GM18909 (cell line): ENCODE data around the gene RABGEF1.
A peak's percentile ranks its signal among the peaks of the same experiment; 100 is the strongest.
"Not testable (repeated sequence)": the region's sequence is repeated elsewhere in the genome, so short reads cannot be mapped to it uniquely, and the experiment has no call there.

Source experiments
- ATAC-seq: cut with Tn5 transposase; IDR thresholded peaks from one replicate; pipeline ENCODE4 v1.9.1; 2021; ENCODE audit warnings: mild to moderate bottlenecking; ENCODE audit not compliant: unreplicated experiment, poor library complexity

RABGEF1 gene

DNA sequence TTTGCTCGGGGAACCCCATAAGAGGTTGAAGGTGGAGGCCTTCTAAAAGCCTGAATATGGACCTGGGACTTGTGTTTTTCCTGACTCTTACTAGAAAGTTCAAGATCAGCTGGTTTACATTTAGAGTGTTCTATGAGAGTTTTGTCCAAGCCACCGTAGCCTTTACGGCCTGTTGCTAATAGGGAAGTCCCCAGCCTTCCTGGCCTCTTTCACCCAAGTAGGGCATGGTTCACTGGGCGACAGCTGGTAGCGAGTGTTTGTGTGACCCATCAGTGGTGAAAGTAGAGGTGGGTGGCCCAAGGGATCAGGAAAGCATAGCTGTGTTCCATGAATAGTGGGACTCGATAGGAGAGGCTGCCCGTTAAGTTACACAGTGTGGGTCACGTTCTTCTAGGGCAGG lies 60.1 kb downstream of the RABGEF1 start:
- ATAC-seq = no peak

DNA sequence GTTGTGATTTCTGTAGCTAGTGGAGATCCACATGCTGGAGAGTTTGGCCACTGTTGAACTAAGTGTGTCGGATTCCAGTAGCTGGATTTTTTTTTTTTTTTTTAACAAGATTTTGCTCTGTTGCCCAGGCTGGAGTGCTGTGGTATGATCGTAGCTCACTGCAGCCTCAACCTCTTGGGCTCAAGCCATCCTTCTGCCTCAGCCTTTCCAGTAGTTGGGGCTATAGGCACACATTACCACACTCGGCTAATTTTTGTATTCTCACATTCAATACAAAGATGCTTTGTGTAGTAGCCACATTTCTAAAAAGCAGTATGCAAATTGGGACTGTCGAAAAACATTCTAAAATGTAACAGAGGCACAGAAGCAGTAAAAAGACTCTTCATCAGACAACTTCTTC lies 63.5 kb downstream of the RABGEF1 start:
- no peak for ATAC-seq

DNA sequence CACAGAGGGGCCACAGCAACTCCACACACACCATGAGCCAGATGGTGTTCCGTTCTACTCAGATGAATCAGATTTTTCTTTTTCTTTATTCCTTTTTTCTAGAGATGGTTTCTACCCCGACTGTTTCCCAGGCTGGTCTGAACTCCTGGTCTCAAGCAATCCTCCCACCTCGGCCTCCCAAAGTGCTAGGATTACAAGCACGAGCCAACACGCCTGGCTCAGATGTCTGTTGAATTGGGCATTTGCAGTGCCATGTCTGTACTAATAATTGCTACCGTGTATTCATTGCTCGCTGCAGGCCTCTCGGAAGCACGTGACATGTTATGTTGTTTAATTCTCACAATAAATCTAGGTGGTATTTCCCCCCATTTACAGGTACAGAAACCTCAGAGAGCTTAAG lies 67.2 kb downstream of the RABGEF1 start:
- no peak for ATAC-seq

DNA sequence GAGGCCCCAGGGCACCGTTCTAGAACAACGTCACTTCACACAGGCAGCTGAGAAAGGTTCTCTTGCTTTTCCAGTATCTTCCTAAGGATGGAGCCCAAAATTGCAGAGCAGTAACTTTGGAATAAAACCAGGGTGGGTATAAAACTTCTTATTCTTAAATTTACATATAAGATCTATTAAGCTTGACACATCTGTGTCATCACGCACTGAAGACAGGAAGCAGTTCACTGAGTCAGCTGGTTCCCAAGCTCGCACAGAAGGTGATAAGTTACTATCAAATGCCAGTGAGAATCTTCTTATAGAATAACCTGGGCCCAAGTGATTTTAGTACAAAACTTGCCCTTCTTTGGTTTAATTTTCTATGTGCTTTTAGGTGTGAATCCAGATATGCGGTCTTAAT lies 70.2 kb downstream of the RABGEF1 start:
- no peak for ATAC-seq

DNA sequence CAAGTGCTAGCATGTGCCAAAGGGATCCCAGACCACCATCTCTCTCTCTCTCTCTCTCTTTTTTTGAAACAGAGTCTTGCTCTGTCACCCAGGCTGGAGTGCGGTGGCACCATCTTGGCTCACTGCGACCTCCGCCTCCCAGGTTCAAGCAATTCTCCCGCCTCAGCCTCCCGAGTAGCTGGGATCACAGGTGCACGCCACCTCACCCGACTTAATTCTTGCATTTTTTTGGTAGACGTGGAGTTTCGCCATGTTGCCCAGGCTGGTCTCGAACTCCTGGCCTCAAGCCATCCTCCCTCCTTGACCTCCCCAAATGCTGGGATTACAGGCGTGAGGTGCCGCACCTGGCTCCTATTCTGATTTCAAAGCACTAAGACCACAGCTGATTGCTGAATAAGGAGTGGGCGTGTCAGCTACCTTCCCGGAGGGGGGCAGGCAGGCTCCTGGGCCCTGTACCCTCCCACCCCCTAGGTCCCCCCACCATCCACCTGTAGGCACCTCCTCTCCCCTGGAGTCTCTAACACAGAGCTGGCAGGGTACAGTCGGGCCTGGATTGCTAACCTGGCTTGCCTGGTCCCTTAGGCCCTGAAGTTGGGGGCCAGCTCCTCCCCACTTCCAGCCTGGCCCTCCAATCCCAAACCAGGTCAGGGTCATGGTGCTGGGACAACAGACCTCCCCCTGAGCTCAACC lies 74.8 kb downstream of the RABGEF1 start:
- not testable (repeated sequence) for ATAC-seq

DNA sequence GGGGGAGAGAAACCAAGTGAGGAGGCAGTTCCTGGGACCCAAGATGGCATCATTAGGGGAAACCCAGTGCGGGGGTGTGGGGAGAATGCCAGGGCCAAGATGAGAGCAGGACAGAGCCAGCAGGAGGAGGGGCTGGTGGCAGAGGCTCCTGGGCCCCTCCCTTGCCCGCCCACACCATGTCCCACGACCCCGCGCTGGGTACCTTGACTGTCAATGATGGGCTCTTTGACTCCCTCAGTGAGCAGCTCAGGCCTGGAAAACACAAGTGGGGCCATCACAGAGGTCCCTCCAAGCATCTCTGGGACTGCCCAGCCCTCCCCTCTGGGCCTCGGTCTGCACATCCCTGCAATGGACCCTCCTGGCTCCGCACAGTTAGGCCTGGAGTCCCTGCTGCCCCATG lies 75.4 kb downstream of the RABGEF1 start:
- ATAC-seq = no peak

DNA sequence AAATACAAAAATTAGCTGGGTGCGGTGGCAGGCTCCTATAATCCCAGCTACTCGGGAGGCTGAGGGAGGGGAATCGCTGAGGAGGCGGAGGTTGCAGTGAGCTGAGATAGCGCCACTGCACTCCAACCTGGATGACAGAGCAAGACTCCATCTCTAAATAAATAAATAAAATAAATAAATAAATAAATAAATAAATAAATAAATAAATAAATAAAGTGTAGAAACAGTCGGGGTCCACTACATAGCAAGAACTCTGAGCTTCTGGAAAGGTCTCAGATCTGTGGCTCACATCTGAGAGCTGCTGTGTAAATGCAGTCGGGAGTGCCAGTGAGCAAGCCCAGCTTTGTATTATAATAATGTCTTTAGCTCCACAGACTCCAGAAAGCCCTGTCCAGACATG lies 76.1 kb downstream of the RABGEF1 start:
- ATAC-seq = not testable (repeated sequence)

DNA sequence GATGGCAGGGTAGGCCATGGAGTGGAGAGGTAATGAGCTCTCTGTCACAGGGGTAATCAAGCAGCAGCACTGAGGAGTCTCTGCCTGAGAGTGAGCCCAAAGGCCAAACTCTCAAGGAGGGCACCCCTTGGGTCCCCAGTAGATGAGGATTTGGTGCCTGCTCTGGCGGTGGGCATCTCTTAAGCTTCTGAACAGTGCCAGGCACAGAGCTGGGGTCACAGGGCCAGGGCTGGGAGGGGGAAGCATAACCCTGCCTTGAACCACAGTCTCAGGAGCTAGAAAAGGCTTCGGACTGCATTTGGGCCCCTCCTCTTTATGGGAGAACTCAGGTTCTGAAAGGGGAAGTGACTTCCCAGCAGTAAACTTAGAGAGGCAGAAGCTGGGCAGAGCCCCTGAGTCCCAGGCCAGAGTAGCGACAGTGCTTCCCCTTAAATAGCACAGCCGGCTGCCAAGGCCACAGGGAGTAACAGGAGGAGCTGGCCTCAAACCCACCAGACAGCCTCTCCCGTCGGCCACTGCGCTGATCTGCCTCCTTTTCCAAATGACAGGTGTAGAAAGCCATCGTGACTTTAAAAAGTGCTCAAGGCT lies 76.8 kb downstream of the RABGEF1 start:
- ATAC-seq = not testable (repeated sequence)

DNA sequence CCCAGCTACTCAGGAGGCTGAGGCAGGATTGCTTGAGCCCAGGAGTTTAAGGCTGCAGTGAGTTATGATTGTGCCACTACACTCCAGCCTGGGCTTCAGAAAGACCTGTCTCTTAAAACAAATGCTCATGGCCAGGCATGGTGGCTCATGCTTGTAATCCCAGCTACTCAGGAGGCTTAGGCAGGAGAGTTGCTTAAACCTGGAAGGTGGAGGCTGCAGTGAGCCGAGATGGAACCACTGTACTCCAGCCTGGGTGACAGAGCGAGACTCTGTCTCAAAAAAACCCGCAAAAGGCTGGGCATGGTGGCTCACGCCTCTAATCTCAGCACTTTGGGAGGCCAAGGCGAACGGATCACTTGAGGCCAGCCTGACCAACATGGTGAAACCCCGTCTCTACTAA lies 77.4 kb downstream of the RABGEF1 start:
- ATAC-seq = not testable (repeated sequence)

DNA sequence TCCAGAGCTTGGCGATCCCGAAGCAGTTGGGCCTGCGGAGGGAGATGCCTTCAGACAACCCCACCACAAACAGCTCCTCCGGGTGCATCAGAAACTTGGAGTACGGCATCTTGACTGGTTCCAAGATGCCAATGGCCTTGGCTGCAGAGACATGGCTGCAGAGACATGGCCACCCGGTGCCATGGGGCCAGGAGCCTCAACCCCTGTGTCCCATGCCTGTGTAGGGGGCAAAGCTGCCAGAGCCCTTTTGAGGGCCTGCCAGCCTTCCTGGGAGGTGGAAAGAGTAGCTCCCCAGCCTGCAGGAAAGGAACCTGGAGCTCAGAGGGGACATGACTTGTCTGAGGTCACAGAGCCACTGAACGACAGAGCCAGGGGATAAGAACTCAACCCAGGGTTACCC lies 83.5 kb downstream of the RABGEF1 start:
- ATAC-seq = no peak

DNA sequence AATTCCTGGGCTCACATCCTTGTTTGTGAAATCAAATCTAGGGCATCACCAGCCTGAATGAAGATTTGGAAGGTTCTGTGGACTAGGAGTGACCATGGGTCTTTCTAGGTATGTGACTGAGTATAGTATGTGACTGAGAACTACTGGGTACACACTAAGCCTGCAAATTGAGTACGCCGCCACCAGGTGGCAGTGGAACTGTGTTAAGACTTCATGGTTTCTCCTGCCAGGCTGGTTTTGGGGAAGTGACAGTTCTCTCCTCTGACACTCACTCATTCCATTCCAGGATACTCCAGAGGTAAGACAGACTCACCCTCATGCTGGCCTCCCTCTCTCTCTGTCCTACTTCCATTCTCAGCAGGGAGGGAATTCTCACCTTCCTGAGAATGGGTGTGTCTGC lies 85.0 kb downstream of the RABGEF1 start:
- ATAC-seq = not testable (repeated sequence)

DNA sequence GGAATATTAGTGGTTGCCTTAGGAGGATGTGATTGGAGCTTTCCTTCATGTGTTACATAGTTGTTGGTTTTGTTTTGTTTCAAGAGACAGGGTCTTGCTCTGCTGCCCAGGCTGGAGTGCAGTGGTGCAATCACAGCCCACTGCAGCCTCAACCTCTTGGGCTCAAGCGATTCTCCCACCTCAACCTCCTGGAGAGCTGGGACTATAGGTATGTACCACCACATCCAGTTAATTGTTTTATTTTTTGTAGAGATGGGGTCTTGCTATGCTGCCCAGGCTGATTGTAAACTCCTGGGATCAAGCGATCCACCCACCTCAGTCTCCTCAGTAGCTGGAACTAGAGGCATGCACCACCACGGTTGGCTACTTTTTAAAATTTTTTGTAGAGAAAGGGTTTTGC lies 86.1 kb downstream of the RABGEF1 start:
- ATAC-seq = no peak

DNA sequence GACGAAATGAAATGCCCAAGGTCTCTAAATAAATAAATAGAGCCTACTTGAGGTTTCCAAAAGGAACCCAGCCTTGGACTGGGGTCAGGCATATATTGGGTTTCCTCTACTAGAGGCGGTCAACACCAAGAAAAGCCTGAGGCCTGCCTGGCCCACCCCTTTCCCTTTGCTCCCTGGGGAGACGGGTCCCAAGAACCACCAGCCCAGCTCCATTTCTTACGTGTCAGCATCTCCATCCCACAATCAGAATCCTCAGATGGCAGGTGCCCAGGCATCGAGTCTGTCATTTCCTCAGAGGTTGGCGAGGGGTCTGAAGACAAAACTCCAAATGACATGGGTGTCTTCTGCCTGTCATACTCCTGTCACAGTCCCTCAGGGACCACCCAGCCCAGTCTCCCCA lies 90.4 kb downstream of the RABGEF1 start:
- not testable (repeated sequence) for ATAC-seq

DNA sequence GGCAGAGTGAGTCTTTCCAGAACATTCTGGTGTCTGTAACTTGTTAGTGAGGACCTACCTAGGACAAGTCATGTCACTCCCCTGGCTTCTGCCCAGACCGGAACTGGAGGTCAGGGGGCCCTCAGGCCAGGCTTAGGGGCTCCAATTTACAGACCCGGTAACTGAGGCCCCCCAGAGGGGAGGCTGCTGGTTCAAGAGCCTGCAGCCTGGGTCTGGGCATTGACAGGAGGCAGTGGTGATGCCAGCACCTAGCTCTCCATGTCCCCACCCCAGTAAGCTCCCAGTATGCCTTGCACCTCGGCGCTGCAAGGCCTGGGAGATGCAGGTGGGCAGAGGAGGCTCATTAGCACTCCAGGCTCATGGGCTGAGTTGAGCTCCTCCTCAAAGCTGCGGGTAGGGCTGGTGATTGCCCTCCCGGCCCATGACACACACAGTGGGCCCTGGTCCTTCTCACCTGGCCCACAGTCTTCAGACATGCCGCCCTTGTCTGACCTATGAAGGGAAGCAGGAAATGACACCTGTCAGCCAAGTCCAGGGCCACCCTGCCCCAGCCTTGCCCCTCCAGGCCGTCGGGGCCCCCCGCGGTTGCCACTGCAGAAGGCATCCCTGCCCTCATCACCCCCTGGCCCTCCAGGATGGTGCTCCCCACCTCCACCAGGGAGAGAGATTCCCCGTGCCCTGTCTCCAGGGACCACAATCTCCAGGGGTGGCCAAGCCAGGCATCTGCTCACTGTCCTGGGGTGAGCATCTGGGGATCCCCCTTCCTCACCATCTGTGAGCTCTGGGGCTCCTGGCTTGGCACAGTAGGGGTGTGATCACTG lies 92.2 kb downstream of the RABGEF1 start:
- no peak for ATAC-seq

DNA sequence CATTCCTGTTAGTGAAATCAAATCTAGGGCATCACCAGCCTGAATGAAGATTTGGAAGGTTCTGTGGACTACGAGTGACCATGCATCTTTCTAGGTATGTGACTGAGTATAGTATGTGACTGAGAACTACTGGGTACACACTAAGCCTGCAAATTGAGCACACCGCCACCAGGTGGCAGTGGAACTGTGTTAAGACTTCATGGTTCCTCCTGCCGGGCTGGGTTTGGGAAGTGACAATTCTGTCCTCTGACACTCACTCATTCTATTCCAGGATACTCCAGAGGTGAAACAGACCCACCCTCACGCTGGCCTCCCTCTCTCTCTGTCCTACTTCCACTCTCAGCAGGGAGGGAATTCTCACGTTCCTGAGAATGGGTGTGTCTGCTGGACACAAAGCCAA lies 96.5 kb downstream of the RABGEF1 start:
- no peak for ATAC-seq

DNA sequence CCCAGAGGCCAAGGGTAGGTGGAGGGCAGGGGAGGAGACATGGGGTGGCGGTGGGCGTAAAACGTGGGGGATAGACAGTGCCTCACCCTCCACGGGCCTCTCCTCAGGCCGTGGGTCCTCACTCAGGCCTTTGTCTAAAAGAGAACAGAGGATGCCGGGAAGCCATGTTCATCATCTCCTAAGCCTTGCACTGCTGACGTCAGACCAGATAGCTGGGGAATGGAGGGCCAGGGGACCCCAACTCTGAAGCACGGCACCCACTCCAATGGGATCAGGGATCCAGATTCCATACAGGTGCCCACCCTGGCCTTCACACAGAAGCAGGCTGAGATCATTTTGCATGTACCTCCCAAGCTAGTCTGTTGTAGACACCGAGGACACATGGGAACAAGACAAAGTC lies 97.1 kb downstream of the RABGEF1 start:
- no peak for ATAC-seq

DNA sequence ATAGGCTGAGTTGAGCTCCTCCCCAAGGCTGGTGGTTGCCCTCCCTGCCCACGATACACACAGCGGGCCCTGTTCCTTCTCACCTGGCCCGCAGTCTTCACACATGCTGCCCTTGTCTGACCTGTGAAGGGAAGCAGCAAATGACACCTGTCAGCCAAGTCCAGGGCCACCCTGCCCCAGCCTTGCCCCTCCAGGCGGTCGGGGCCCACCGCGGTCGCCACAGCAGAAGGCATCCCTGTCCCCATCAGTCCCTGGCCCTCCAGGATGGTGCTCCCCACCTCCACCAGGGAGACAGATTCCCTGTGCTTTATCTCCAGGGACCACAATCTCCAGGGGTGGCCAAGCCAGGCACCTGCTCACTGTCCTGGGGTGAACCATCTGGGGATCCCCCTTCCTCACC lies 99.3 kb downstream of the RABGEF1 start:
- no peak for ATAC-seq

DNA sequence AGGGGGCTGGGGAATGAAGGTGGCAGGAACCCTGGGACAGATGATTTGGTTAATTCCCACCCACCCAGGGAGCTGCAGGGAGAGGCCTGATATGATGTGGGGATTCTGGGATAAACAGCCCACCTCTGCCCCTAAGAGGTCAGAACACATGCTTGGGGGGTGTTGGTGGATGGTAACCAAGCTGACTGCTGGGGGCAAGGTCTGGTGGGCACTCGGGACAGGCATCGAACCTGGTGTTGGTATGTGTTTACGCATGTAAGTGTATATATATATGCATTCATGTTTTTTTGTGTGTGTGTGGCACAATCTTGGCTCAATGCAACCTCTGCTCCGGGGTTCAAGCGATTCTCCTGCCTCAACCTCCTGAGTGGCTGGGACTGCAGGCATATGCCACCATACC lies 99.8 kb downstream of the RABGEF1 start:
- ATAC-seq = no peak

DNA sequence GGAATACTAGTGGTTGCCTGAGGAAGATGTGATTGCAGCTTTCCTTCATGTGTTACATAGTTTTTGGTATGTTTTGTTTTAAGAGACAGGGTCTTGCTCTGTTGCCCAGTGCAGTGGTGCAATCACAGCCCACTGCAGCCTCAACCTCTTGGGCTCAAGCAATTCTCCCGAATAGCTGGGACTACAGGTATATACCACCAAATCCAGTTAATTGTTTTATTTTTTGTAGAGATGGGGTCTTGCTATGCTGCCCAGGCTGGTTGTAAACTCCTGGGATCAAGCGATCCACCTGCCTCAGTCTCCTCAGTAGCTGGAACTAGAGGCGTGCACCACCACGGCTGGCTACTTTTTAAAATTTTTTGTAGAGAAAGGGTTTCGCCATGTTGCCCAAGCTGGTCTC lies 101.4 kb downstream of the RABGEF1 start:
- ATAC-seq = no peak

DNA sequence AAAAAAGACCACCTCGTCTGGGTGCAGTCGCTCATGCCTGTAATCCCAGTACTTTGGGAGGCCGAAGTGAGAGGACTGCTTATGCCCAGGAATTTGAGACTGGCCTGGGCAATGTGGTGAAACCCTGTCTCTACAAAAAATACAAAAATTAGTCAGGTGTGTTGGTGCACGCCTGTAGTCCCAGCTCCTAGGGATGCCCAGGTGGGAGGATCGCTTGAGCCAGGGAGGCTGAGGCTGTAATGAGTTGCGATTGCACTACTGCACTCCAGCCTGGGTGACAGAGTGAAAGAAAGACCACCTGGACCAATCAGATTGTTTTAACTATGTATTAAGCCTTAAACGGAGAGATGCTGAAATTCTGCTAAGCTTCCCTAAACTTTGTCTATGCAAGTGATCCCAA lies 103.0 kb downstream of the RABGEF1 start:
- ATAC-seq = not testable (repeated sequence)

DNA sequence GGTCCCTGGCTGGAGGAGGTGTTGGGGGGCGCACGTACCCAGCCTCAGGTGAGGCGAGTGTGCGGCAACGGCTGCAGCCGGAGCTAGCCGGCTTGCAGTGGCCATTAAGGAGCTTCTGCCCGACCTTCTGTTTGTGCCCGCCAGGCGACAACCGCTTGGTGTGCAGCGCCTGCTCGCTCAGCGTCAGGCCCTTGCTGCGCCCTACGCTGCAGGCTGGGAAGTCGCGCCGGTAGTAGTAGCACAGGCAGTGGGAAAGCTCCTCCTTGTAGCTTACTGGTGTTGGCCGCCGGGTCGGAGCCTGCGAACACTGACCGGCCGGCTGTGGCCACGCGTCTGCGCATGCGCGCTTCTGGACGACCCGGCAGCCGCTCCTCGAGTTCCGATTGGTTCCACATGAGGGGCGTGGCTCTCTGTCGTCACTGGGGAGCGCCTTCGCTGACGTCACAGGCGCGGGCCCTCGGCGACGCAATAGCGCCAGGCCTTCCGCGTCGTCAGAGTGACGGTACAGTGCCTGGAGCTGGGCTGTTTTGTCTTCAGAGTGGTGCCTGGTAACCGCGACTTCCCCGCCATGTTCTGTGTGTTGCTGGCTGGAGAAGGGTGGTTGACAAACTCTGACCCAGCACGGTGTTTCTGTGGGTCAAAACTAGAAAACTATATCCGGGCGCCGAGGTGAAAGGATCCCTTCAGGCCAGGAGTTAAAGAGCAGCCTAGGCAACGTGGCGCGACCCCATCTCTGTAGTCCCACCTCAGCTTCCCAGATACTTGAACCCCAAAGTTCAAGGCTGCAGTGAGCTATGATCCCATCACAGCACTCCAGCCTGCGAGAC lies 104.2 kb downstream of the RABGEF1 start:
- peak; percentile 94 for ATAC-seq
